Measurements from ENCODE around the gene LYRM4. TPM values are rescaled to one million over a fixed set of nuclear protein-coding genes. Genes with fewer than 3 reads are reported as not detected.

LYRM4 gene
- total RNA-seq, 1 donor from 2014 or later, result 28.5 TPM

- intact Hi-C loops (cut with micrococcal nuclease), result no loop called here
- TF ChIP-seq, protein P1, sequence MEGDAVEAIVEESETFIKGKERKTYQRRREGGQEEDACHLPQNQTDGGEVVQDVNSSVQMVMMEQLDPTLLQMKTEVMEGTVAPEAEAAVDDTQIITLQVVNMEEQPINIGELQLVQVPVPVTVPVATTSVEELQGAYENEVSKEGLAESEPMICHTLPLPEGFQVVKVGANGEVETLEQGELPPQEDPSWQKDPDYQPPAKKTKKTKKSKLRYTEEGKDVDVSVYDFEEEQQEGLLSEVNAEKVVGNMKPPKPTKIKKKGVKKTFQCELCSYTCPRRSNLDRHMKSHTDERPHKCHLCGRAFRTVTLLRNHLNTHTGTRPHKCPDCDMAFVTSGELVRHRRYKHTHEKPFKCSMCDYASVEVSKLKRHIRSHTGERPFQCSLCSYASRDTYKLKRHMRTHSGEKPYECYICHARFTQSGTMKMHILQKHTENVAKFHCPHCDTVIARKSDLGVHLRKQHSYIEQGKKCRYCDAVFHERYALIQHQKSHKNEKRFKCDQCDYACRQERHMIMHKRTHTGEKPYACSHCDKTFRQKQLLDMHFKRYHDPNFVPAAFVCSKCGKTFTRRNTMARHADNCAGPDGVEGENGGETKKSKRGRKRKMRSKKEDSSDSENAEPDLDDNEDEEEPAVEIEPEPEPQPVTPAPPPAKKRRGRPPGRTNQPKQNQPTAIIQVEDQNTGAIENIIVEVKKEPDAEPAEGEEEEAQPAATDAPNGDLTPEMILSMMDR (IDR thresholded peaks at IDR 0.05; ENCODE audit: borderline replicate concordance), result no peak
- H3K36me3 ChIP-seq, result no peaks in the 10 kb centered on the region
- H3K4me1 ChIP-seq, result peaks cover 50% of the 10 kb centered on the region
- no peaks in the 10 kb centered on the region for H3K9me3 ChIP-seq (replicated peaks)
- no peak overlapping the region for H3K27ac ChIP-seq (replicated peaks)
- H3K27me3 ChIP-seq (ENCODE audit: low read depth), result no peaks in the 10 kb centered on the region
- no peak for DNase-seq
- H3K4me3 ChIP-seq, result no peak overlapping the region
These were observed 61.5 kb downstream of the LYRM4 start for GRCh38 chr6:5199283-5199682.

- Histone ChIP-seq H3K4me3 (no peak overlapping the region), H3K36me3 (no peaks in the 10 kb centered on the region), H3K4me1 (peaks cover 38% of the 10 kb centered on the region), H3K27me3 (ENCODE audit: low read depth) (no peaks in the 10 kb centered on the region), H3K9me3 (replicated peaks) (no peaks in the 10 kb centered on the region), H3K27ac (replicated peaks) (no peak overlapping the region)
- intact Hi-C loops (cut with micrococcal nuclease), result no loop called here
- TF ChIP-seq, protein P1 (IDR thresholded peaks at IDR 0.05; ENCODE audit: borderline replicate concordance), result no peak
- no peak for DNase-seq
These were observed 63.7 kb downstream of the LYRM4 start for GRCh38 chr6:5197084-5197483.

- TF ChIP-seq, protein P1 (IDR thresholded peaks at IDR 0.05; ENCODE audit: borderline replicate concordance), result no peak
These were observed 68.5 kb downstream of the LYRM4 start for GRCh38 chr6:5192135-5192794.

DNA sequence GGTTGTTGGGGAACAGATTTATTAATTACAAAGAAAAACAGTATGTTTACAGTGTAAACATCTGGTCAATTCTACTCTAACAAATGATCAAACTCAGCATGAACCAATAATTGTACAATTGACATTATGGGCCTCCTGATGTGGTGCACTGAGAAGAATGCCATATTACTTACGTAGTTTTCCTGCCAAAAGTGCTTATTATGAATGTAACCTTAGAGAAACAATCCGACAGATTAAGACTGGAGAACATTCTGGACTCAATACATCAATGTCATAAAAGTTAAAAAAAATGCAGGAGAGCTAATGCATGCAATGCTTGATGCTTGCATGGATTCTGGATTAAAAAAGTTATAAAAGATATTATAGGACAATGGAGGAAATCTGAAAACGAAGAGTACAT is 69.0 kb downstream of the LYRM4 start:
- TF ChIP-seq, protein P1 (IDR thresholded peaks at IDR 0.05; ENCODE audit: borderline replicate concordance), result no peak
- Histone ChIP-seq H3K4me1 (peaks cover 23% of the 10 kb centered on the region), H3K9me3 (replicated peaks) (no peaks in the 10 kb centered on the region), H3K27me3 (ENCODE audit: low read depth) (no peaks in the 10 kb centered on the region), H3K36me3 (no peaks in the 10 kb centered on the region), H3K27ac (replicated peaks) (no peak overlapping the region), H3K4me3 (no peak overlapping the region)
- intact Hi-C loops (cut with micrococcal nuclease), result no loop called here
- no peak for DNase-seq

More at GRCh38 chr6:5192135-5192794, 68.5 kb downstream of the LYRM4 start:
- intact Hi-C loops (cut with micrococcal nuclease), result no loop called here
- H3K27me3 ChIP-seq (ENCODE audit: low read depth), result no peaks in the 10 kb centered on the region
- peaks cover 23% of the 10 kb centered on the region for H3K4me1 ChIP-seq
- no peak for DNase-seq
- H3K9me3 ChIP-seq (replicated peaks), result no peaks in the 10 kb centered on the region
- H3K36me3 ChIP-seq, result no peaks in the 10 kb centered on the region
- no peak overlapping the region for H3K4me3 ChIP-seq
- H3K27ac ChIP-seq (replicated peaks), result no peak overlapping the region

DNA sequence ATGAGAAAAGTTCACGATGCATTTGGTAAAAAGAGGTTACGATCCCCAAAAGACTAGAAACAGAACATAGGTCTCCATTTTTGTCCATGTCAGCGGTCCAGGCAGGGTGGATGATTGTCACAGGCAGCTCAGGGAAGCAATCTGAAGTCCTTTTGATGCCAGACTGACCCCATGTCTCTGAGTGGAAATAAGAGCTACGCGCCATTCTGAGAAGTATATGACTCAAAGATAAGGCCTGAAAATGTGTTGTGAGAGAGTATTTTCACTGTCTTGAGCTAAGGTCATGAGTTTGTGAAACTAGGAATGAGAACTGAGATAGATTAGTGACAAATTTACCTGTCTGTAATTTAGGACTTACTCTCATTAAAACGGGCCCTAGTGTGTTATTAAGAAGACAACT is 69.5 kb downstream of the LYRM4 start:
- Histone ChIP-seq H3K27me3 (ENCODE audit: low read depth) (no peaks in the 10 kb centered on the region), H3K4me1 (peaks cover 23% of the 10 kb centered on the region), H3K9me3 (replicated peaks) (no peaks in the 10 kb centered on the region), H3K4me3 (no peak overlapping the region), H3K36me3 (no peaks in the 10 kb centered on the region), H3K27ac (replicated peaks) (no peak overlapping the region)
- TF ChIP-seq, protein P1 (IDR thresholded peaks at IDR 0.05; ENCODE audit: borderline replicate concordance), result no peak
- intact Hi-C loops (cut with micrococcal nuclease), result no loop called here
- no peak for DNase-seq

Measured in left ventricle myocardium inferior (tissue), 1 donor.